ENCODE data around the gene C11orf68.
A peak's percentile ranks its signal among the peaks of the same experiment; 100 is the strongest.

The C11orf68 gene

GRCh38 chr11:65871811-65872548, 46.9 kb downstream of the C11orf68 start:
- no peak for DNase-seq (ENCODE audit: low spot score in 2 of 2)
- H3K4me1 ChIP-seq = peaks cover 5% of the 10 kb centered on the region
- in situ Hi-C loops (cut with MboI; ENCODE audit: low sequenced_read_pairs) = no loop called here
- no peaks in the 10 kb centered on the region for H3K9me3 ChIP-seq
- no peak overlapping the region for H3K4me3 ChIP-seq
- peaks cover 6% of the 10 kb centered on the region for H3K36me3 ChIP-seq (replicated peaks)
- no peaks in the 10 kb centered on the region for H3K27me3 ChIP-seq (ENCODE audit: low read depth)

- peaks cover 5% of the 10 kb centered on the region for H3K4me1 ChIP-seq
- in situ Hi-C loops (cut with MboI; ENCODE audit: low sequenced_read_pairs) = no loop called here
- H3K27me3 ChIP-seq (ENCODE audit: low read depth) = no peaks in the 10 kb centered on the region
- peaks cover 12% of the 10 kb centered on the region for H3K36me3 ChIP-seq (replicated peaks)
- H3K4me3 ChIP-seq = no peak overlapping the region
- no peaks in the 10 kb centered on the region for H3K9me3 ChIP-seq
- peak in 1 of 2 experiments; percentile 44 for DNase-seq (ENCODE audit: low spot score in 2 of 2)
Observed at GRCh38 chr11:65870706-65871681, 47.9 kb downstream of the C11orf68 start.

GRCh38 chr11:65870307-65870658, 48.6 kb downstream of the C11orf68 start:
- in situ Hi-C loops (cut with MboI; ENCODE audit: low sequenced_read_pairs) = no loop called here
- H3K36me3 ChIP-seq (replicated peaks) = peaks cover 19% of the 10 kb centered on the region
- no peak for DNase-seq (ENCODE audit: low spot score in 2 of 2)
- no peak overlapping the region for H3K4me3 ChIP-seq
- H3K4me1 ChIP-seq = peaks cover 5% of the 10 kb centered on the region
- no peaks in the 10 kb centered on the region for H3K9me3 ChIP-seq
- no peaks in the 10 kb centered on the region for H3K27me3 ChIP-seq (ENCODE audit: low read depth)

DNA sequence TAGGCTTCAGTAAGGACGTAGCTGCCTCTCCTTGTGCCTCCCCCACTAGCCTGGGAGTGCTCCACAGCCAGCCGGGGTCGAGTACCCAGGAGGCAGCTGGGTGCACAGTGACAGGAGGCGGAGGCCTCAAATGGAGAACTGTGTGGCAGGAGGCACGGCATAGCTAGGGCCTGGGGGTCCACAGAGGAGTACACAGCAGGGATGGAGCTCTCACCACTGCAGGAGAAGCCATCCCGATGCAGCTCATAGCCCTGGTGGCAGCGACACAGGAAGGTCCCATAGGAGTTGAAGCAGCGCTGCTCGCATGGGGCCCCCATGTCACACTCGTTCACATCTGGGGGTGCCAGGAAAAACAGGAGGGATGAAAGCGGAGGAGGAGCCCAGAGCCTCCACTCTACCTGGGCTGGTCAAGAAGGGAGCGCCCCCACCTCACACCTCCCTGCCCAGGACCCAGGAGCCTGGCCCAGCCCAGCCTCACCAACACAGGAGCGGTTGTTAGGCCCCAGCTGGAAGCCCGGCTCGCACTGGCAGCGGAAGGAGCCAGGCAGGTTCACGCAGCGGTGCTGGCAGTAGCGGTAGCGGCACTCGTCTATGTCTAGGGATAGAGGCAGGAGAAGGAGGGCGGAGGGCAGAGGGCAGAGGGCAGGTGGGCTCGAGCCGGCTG, 49.1 kb downstream of the C11orf68 start:
- no peak for DNase-seq (ENCODE audit: low spot score in 2 of 2)
- H3K27me3 ChIP-seq (ENCODE audit: low read depth) = no peaks in the 10 kb centered on the region
- peaks cover 24% of the 10 kb centered on the region for H3K36me3 ChIP-seq (replicated peaks)
- in situ Hi-C loops (cut with MboI; ENCODE audit: low sequenced_read_pairs) = no loop called here
- H3K4me1 ChIP-seq = peaks cover 5% of the 10 kb centered on the region
- no peak overlapping the region for H3K4me3 ChIP-seq
- no peaks in the 10 kb centered on the region for H3K9me3 ChIP-seq

DNA sequence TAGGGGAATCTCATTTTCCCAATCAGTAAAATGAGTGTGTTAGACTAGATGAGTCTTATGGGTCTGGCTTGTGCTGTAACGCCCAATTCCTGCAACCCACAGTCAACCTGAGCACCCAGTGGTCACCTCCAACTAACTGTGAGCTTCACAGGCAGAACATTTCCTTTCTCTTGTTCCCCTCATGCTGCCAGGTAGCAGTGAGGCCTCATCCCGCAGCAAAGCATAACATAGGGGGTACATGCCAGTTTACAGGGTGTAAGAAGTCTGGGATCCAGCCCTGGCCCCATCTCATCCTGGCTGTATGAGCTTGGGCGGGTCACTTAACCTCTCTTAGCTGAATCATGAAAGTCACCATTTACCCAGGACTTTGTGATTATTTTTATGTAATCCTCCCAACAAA, 50.0 kb downstream of the C11orf68 start:
- Histone ChIP-seq H3K36me3 (replicated peaks) (peaks cover 33% of the 10 kb centered on the region), H3K27me3 (ENCODE audit: low read depth) (no peaks in the 10 kb centered on the region), H3K4me3 (no peak overlapping the region), H3K4me1 (peaks cover 5% of the 10 kb centered on the region), H3K9me3 (no peaks in the 10 kb centered on the region)
- in situ Hi-C loops (cut with MboI; ENCODE audit: low sequenced_read_pairs) = no loop called here
- DNase-seq (ENCODE audit: low spot score in 2 of 2) = no peak

- peak in 1 of 2 experiments; percentile 54 for DNase-seq (ENCODE audit: low spot score in 2 of 2)
- peaks cover 1% of the 10 kb centered on the region; the same call in 1 of the 2 replicates for H3K4me1 ChIP-seq
- H3K36me3 ChIP-seq (replicated peaks) = peaks cover 39% of the 10 kb centered on the region
- in situ Hi-C loops (cut with MboI; ENCODE audit: low sequenced_read_pairs) = no loop called here
- no peaks in the 10 kb centered on the region for H3K27me3 ChIP-seq (ENCODE audit: low read depth)
- H3K4me3 ChIP-seq = no peak overlapping the region
- H3K9me3 ChIP-seq = no peaks in the 10 kb centered on the region
Observed at GRCh38 chr11:65868076-65868667, 50.7 kb downstream of the C11orf68 start.

- H3K36me3 ChIP-seq (replicated peaks) = peaks cover 46% of the 10 kb centered on the region
- in situ Hi-C loops (cut with MboI; ENCODE audit: low sequenced_read_pairs) = no loop called here
- peak in 1 of 2 experiments; percentile 52 for DNase-seq (ENCODE audit: low spot score in 2 of 2)
- no peaks in the 10 kb centered on the region for H3K4me1 ChIP-seq
- no peaks in the 10 kb centered on the region for H3K27me3 ChIP-seq (ENCODE audit: low read depth)
- no peaks in the 10 kb centered on the region for H3K9me3 ChIP-seq
- H3K4me3 ChIP-seq = no peak overlapping the region
Observed at GRCh38 chr11:65867284-65868071, 51.4 kb downstream of the C11orf68 start.
